ENCODE data around the gene C22orf31.

Gene C22orf31

DNA sequence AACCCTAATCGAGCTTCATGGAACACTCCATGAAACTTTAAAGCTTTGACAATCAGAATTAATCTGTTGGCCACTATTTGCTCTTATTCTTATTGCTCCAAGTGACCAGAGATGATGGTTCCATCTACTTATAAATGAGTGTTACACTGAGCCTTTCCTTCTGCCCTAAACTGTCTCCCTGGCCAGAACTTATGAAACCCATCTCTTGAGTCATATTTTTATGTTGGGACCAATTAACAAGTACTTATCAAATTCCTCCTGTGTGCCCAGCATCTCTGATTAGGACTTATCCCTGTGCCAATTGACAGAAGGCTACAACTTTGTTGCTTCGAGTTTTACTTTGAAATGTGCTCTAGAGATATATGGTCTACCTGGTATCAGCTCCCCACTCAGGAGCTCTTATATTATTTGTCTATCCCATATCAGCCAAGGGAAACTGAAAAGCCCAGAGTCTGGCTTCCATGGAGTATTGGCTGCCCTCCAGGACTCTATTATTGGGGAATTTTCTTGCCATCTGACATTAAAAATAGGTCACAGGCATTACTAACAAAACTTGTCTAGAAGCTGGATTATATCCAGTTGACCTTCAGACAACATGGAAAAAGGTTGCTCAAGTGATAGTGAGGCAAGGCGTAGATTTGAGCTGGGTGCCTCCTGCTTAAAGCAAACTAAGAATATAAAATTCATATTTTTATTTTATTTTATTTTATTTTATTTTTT, 20.0 kb upstream of the C22orf31 start:
- no peaks in the 10 kb centered on the region for H3K36me3 ChIP-seq (ENCODE audit: insufficient read depth, insufficient read length, low read length)
- no peak for DNase-seq (ENCODE audit: low read depth, low spot score)
- no peak for TF ChIP-seq ZNF274 (IDR thresholded peaks at IDR 0.05; ENCODE audit: low read depth, low read length)
- no peak for TF ChIP-seq YY1 (IDR thresholded peaks at IDR 0.05; ENCODE audit: insufficient read depth, insufficient read length)
- TF ChIP-seq SUZ12 (IDR thresholded peaks at IDR 0.05; ENCODE audit: extremely low read depth, insufficient read depth, insufficient read length): no peak
- no peaks in the 10 kb centered on the region for H3K9me3 ChIP-seq (ENCODE audit: insufficient read depth, low read length)
- H3K27me3 ChIP-seq (ENCODE audit: insufficient read depth, insufficient read length): no peaks in the 10 kb centered on the region
- H3K4me1 ChIP-seq (ENCODE audit: insufficient read depth, insufficient read length): no peaks in the 10 kb centered on the region
- H3K9ac ChIP-seq (ENCODE audit: insufficient read length, low read depth): no peak overlapping the region
- no peak overlapping the region for H3K4me3 ChIP-seq (ENCODE audit: insufficient read length, low read depth)

DNA sequence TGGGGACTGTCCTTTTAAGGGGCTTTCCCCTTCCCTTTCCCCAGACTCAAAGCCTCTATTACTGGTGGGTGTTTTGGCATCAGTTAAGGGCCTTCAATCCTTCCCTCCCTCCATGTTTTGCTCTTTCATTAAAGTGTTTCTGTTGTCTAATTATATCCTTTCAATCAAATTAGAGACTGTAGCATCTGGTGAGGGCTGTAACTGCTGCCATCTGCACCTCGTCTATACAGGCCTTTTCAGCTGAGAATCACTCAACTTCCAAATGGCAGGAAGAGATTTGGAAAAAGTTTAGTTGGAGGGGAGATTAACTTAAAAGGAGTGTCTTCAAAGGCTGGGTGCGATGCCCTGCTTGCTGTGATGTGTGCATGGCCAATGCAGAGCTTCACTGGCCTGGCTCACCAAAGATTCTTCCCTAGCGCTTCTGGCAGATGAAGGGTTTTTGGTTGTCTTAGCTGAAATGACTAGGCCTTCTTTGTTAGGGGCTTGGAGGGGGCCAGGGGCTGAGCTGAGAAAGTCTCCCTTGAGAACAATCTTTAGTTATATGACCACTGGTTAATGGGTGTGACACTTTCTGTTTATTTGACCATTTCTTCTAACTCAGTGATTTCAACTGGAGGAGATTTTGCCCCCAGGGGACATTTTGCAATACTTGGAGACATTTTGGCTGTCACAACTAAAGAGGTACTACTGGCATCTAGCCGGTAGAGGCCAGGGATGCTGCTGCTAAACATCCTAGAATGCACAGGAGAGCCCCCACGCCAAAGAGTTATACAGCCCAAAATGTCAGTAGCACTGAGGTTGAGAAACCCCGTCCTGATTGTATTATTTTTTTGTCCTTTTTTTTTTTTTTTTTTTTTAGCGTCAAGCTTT, 18.7 kb upstream of the C22orf31 start:
- H3K9me3 ChIP-seq (ENCODE audit: insufficient read depth, low read length): no peaks in the 10 kb centered on the region
- DNase-seq (ENCODE audit: low read depth, low spot score): no peak
- no peak overlapping the region for H3K4me3 ChIP-seq (ENCODE audit: insufficient read length, low read depth)
- no peaks in the 10 kb centered on the region for H3K4me1 ChIP-seq (ENCODE audit: insufficient read depth, insufficient read length)
- no peaks in the 10 kb centered on the region for H3K27me3 ChIP-seq (ENCODE audit: insufficient read depth, insufficient read length)
- no peak overlapping the region for H3K9ac ChIP-seq (ENCODE audit: insufficient read length, low read depth)
- TF ChIP-seq ZNF274 (IDR thresholded peaks at IDR 0.05; ENCODE audit: low read depth, low read length): no peak
- no peak for TF ChIP-seq YY1 (IDR thresholded peaks at IDR 0.05; ENCODE audit: insufficient read depth, insufficient read length)
- no peak for TF ChIP-seq SUZ12 (IDR thresholded peaks at IDR 0.05; ENCODE audit: extremely low read depth, insufficient read depth, insufficient read length)
- no peaks in the 10 kb centered on the region for H3K36me3 ChIP-seq (ENCODE audit: insufficient read depth, insufficient read length, low read length)

DNA sequence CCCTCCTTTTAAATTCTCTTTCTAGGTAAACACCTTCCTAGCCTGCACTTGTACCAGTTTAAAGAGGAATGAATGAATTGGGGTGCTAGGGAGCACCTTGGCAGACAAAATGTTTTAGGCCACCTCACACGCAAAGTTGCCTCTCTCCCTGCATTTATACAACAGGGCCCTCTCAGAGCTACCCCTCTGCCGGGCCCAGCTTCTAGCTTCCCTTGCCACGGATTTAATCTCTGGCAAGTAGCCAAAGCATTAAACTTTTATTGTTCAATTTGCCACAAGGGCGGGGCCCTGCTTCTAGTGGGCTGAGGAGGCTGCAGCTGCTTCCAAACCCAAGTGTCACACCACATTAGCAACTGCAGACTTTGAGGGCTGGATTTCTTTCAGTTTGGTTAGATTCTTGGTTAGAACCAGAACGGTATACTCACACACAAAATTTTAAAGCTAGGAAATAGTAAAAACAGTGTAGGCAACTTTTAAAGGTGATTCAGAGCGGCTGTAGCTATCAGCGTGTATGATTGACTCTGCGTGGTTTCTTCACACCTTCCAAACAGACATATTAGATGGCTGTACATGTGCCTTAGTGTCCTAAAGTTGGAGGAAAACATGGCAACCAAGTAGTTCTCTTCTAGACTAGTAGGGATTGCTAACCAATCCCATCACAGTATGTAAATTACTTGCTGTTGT, 17.7 kb upstream of the C22orf31 start:
- no peaks in the 10 kb centered on the region for H3K4me1 ChIP-seq (ENCODE audit: insufficient read depth, insufficient read length)
- no peak overlapping the region for H3K9ac ChIP-seq (ENCODE audit: insufficient read length, low read depth)
- no peak overlapping the region for H3K4me3 ChIP-seq (ENCODE audit: insufficient read length, low read depth)
- no peaks in the 10 kb centered on the region for H3K36me3 ChIP-seq (ENCODE audit: insufficient read depth, insufficient read length, low read length)
- no peaks in the 10 kb centered on the region for H3K9me3 ChIP-seq (ENCODE audit: insufficient read depth, low read length)
- H3K27me3 ChIP-seq (ENCODE audit: insufficient read depth, insufficient read length): peaks cover 9% of the 10 kb centered on the region
- TF ChIP-seq YY1 (IDR thresholded peaks at IDR 0.05; ENCODE audit: insufficient read depth, insufficient read length) (no peak), SUZ12 (IDR thresholded peaks at IDR 0.05; ENCODE audit: extremely low read depth, insufficient read depth, insufficient read length) (no peak), ZNF274 (IDR thresholded peaks at IDR 0.05; ENCODE audit: low read depth, low read length) (no peak)
- DNase-seq (ENCODE audit: low read depth, low spot score): no peak

DNA sequence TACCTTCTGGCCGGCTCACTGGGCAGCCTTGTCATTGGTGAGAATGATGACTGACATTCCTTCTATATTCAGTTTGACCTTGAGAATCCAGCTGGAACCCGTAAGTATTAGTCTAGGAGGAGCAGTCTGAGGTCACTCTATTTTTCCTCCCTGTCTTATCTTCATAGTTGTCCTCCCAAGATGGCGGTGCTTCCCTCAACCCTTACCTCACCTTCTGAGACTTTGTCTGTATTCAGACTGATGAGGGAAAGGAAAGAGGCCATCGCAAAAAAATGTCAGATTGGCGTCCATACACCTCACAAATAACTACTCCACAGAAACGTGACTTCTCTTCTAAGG, 17.2 kb upstream of the C22orf31 start:
- Histone ChIP-seq H3K9me3 (ENCODE audit: insufficient read depth, low read length) (no peaks in the 10 kb centered on the region), H3K27me3 (ENCODE audit: insufficient read depth, insufficient read length) (peaks cover 14% of the 10 kb centered on the region), H3K4me3 (ENCODE audit: insufficient read length, low read depth) (no peak overlapping the region), H3K36me3 (ENCODE audit: insufficient read depth, insufficient read length, low read length) (no peaks in the 10 kb centered on the region), H3K4me1 (ENCODE audit: insufficient read depth, insufficient read length) (no peaks in the 10 kb centered on the region), H3K9ac (ENCODE audit: insufficient read length, low read depth) (no peak overlapping the region)
- TF ChIP-seq YY1 (IDR thresholded peaks at IDR 0.05; ENCODE audit: insufficient read depth, insufficient read length): no peak
- TF ChIP-seq SUZ12 (IDR thresholded peaks at IDR 0.05; ENCODE audit: extremely low read depth, insufficient read depth, insufficient read length): no peak
- TF ChIP-seq ZNF274 (IDR thresholded peaks at IDR 0.05; ENCODE audit: low read depth, low read length): no peak
- DNase-seq (ENCODE audit: low read depth, low spot score): no peak

DNA sequence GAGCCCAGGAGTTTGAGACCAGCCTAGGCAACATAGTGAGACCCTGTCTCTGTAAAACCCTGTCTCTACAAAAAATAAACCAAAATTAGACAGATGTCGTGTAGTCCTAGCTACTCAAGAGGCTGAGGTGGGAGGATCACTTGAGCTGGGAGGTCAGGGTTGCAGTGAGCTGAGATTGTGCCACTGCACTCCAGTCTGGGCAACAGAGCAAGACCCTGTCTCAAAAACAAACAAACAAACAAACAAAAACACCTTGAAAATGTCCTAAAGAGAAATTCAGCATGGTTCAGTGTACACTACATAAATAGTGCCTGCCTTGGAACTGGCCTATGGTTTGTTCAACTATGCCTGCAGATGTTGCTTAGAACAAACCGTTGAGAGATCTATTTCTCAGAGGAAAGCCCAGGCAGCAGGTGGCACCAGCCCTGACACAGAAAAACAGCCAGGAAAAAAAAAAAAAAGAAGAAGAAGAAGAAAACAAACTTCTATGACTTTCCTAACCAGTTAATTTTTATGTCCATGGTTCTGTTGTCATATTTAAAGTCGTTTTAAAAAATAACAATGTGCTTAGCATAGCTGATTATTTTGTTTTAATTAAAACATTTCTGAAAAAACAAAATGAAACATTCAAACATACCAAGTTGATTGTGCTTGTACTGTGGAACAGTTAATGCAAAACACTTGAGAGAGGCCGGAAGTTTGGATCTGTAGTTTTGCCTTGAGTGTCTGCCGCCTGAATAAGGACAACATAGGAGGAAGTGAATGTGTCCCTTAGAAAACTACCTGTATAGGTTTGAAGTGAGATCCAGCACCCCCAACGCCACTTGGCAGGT, 16.6 kb upstream of the C22orf31 start:
- no peaks in the 10 kb centered on the region for H3K4me1 ChIP-seq (ENCODE audit: insufficient read depth, insufficient read length)
- no peak overlapping the region for H3K9ac ChIP-seq (ENCODE audit: insufficient read length, low read depth)
- H3K9me3 ChIP-seq (ENCODE audit: insufficient read depth, low read length): no peaks in the 10 kb centered on the region
- DNase-seq (ENCODE audit: low read depth, low spot score): no peak
- TF ChIP-seq YY1 (IDR thresholded peaks at IDR 0.05; ENCODE audit: insufficient read depth, insufficient read length) (no peak), SUZ12 (IDR thresholded peaks at IDR 0.05; ENCODE audit: extremely low read depth, insufficient read depth, insufficient read length) (no peak), ZNF274 (IDR thresholded peaks at IDR 0.05; ENCODE audit: low read depth, low read length) (no peak)
- H3K4me3 ChIP-seq (ENCODE audit: insufficient read length, low read depth): no peak overlapping the region
- peaks cover 20% of the 10 kb centered on the region for H3K27me3 ChIP-seq (ENCODE audit: insufficient read depth, insufficient read length)
- H3K36me3 ChIP-seq (ENCODE audit: insufficient read depth, insufficient read length, low read length): no peaks in the 10 kb centered on the region

DNA sequence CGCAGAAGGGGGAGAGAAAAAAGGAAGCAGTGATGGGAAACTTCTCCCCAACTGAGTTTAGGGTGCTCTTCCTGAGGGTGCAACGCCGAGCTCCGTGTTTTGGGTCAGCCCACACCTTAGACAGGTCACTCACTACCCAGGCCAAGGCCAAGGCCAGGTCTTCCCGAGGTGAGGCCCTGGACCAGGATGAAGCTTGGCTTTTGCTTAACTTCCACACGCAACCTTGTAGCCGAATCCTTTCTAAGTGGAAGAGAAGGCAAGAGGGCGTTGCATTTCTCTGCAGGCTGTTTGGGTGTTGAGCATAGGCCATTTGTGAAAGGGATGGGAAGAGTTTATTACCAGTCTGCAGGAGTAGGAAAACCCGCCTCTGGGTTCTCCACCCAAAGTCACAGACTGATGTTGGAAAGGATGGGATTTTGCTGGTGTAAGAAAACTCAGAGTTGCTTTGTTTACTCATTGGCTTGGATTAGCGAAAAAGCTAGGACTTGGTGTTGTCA, 12.7 kb upstream of the C22orf31 start:
- no peak for TF ChIP-seq SUZ12 (IDR thresholded peaks at IDR 0.05; ENCODE audit: extremely low read depth, insufficient read depth, insufficient read length)
- no peak for TF ChIP-seq YY1 (IDR thresholded peaks at IDR 0.05; ENCODE audit: insufficient read depth, insufficient read length)
- no peak for TF ChIP-seq ZNF274 (IDR thresholded peaks at IDR 0.05; ENCODE audit: low read depth, low read length)
- DNase-seq (ENCODE audit: low read depth, low spot score): no peak
- Histone ChIP-seq H3K4me1 (ENCODE audit: insufficient read depth, insufficient read length) (peaks cover 3% of the 10 kb centered on the region), H3K27me3 (ENCODE audit: insufficient read depth, insufficient read length) (peaks cover 51% of the 10 kb centered on the region), H3K4me3 (ENCODE audit: insufficient read length, low read depth) (peak overlapping the region; percentile 54), H3K36me3 (ENCODE audit: insufficient read depth, insufficient read length, low read length) (no peaks in the 10 kb centered on the region), H3K9ac (ENCODE audit: insufficient read length, low read depth) (peak overlapping the region; percentile 58), H3K9me3 (ENCODE audit: insufficient read depth, low read length) (no peaks in the 10 kb centered on the region)

Measured in NT2/D1 (cell line).